Activated CD8-positive, alpha-beta memory T cell treated with anti-CD3 and anti-CD28 coated beads for 36 hours (primary cell): Measurements from ENCODE around the gene HSP90AA1. TPM values are rescaled to one million over a fixed set of nuclear protein-coding genes. Genes with fewer than 3 reads are reported as not detected.

Source experiments
- total RNA-seq, 2 experiments: library from RNA; stranded (reverse); gene quantifications; one replicate each; pipeline ENCODE4 v1.2.3, GENCODE V29; 2021

HSP90AA1 gene
- total RNA-seq, 2 experiments from 2014 or later, result 1,374 to 1,416 TPM

Other genes with a start within 250 kb of the HSP90AA1 start
- gene DYNC1H1, start 122.5 kb downstream of the HSP90AA1 start, total RNA-seq, result 100 to 1,000 TPM; 253 to 261 TPM
- gene WDR20, start 52.9 kb upstream of the HSP90AA1 start, total RNA-seq, result 10 to 100 TPM; 24.8 to 30.9 TPM
- gene MOK, start 218.1 kb upstream of the HSP90AA1 start, total RNA-seq, result 1 to 10 TPM; 7.8 to 9.6 TPM
- gene ZNF839, start 232.7 kb upstream of the HSP90AA1 start, total RNA-seq, result 10 to 100 TPM; 13.5 to 14.2 TPM